Activated naive CD8-positive, alpha-beta T cell treated with anti-CD3 and anti-CD28 coated beads, Interleukin-2, amount 50 U/mL, for 24 hours (primary cell): ENCODE results near the gene GRB10.
"Not testable (repeated sequence)": the region's sequence is repeated elsewhere in the genome, so short reads cannot be mapped to it uniquely, and the experiment has no call there.

Experiments used
- ATAC-seq: fragments of 150-1000 bp; cut with Tn5 transposase; one replicate; pipeline ENCODE4 v1.10.0; 2021
- DNase-seq: peaks from one replicate; pipeline ENCODE4 v3.0.0; 2021
- H3K27ac Mint-ChIP-seq: one replicate; pipeline ENCODE4 v1.8.0; 2021; ENCODE audit warnings: mild to moderate bottlenecking, mixed read lengths
- H3K27me3 Mint-ChIP-seq: one replicate; pipeline ENCODE4 v1.8.0; 2021; ENCODE audit warnings: mixed read lengths
- H3K36me3 Mint-ChIP-seq: one replicate; pipeline ENCODE4 v1.8.0; 2021; ENCODE audit warnings: low read depth, mixed read lengths
- H3K4me1 Mint-ChIP-seq: one replicate; pipeline ENCODE4 v1.8.0; 2021; ENCODE audit warnings: mixed read lengths
- H3K4me3 Mint-ChIP-seq: one replicate; pipeline ENCODE4 v1.8.0; 2021; ENCODE audit warnings: mild to moderate bottlenecking, moderate library complexity, mixed read lengths
- H3K9me3 Mint-ChIP-seq: one replicate; pipeline ENCODE4 v1.8.0; 2021; ENCODE audit warnings: mixed read lengths

Gene GRB10

DNA sequence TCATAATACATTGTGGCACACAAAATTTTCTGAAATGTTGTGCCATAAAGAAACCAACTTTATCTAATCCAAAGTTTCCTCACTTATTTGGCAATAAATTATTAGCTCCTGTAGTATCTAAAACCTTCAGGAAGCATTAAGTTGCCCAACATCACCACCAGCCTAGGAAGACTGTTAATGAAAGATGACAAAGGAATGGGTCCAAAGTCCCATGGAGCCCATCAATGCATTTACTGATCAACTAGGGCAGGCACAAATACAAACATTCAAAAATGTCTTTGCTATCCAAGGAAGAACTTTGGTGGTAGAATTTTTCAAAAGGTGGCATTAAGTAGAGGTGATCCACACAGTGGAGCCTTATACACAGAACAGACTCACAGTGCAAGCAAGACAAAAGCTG is 4.5 kb downstream of the GRB10 start:
- peaks cover 24% of the 10 kb centered on the region for H3K27me3 Mint-ChIP-seq
- ATAC-seq (no peak), DNase-seq (no peak)
- H3K27ac Mint-ChIP-seq = no peak overlapping the region
- H3K4me1 Mint-ChIP-seq = peaks cover 12% of the 10 kb centered on the region
- H3K36me3 Mint-ChIP-seq = no peaks in the 10 kb centered on the region
- no peak overlapping the region for H3K4me3 Mint-ChIP-seq
- peaks cover 3% of the 10 kb centered on the region for H3K9me3 Mint-ChIP-seq

DNA sequence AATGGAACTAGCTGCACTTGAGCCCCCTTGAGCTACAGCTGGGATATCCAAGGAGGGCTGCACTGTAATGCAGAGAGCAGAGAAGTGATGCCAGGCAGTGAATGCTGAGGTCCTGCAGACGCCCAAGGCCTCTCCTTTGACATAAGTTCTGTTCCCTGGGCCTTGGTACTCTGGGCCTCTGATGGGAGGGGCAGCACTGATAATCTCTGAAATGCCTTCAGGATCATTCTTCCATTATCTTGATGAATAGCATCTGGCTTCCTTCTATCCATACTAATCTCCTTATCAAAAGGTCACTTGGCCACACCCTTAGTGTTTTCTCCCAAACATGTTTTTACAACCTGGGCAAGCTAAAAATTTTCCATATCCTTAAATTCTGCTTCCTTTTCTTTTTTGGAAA is 6.9 kb downstream of the GRB10 start:
- Mint-ChIP-seq H3K27ac (no peak overlapping the region), H3K4me3 (no peak overlapping the region), H3K36me3 (no peaks in the 10 kb centered on the region), H3K9me3 (peaks cover 3% of the 10 kb centered on the region), H3K27me3 (peaks cover 12% of the 10 kb centered on the region), H3K4me1 (peaks cover under 1% of the 10 kb centered on the region)
- DNase-seq (no peak), ATAC-seq (no peak)

DNA sequence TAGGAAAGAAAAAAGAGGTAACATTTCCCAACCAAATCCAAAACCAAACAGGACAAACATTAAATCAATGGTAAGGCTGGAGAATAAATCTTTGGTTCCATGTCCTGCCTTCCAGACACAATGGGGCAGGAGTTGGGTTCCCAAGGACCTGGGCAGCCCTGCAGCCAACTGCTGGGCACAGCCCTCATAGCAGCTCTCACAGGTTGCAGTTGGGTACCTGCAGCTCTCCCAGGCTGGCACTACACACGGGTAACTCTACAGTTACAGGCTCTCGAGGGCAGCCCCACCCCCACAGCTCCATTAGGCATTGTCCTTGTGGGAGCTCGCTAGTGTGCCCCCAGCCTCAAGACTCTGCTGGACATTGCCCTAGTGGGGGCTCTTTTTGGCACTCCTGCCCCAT is 7.5 kb downstream of the GRB10 start:
- Mint-ChIP-seq H3K36me3 (no peaks in the 10 kb centered on the region), H3K4me3 (no peak overlapping the region), H3K27ac (no peak overlapping the region), H3K4me1 (no peaks in the 10 kb centered on the region), H3K27me3 (peaks cover 11% of the 10 kb centered on the region), H3K9me3 (peaks cover 3% of the 10 kb centered on the region)
- ATAC-seq (no peak), DNase-seq (no peak)

DNA sequence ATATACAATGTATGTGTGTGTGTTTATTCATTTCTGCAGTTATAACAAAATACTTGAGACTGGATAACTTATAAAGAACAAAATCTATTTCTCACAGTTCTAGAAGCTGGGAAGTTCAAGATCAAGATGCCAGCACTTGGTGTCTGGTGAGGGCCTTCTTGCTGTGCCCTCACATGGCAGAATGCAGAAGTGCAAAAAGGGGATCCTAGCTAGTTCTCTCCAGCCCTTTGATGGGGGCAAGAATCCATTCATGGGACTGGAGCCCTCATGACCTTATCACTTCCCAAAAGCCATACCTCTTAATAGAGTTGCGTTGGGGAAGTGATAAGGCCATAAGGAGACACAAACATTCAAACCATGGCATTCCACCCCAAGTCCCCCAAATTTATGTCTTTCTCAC is 8.4 kb downstream of the GRB10 start:
- ATAC-seq (no peak), DNase-seq (no peak)

DNA sequence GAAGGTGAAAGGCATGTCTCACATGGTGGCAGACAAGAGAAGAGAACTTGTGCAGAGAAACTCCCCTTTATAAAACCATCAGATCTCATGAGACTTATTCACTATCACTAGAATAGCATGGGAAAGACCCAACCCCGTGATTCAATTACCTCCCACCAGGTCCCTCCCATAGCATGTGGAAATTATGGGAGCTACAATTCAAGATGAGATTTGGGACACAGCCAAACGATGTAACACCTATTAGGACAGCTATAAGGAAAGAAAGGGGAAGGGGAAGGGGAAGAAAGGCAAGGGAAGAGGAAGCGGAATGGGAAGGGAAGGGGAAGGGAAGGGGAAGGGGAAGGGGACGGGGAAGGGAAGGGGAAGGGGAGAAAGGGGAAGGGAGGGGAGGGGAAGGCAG is 9.6 kb downstream of the GRB10 start:
- H3K27ac Mint-ChIP-seq, H3K4me3 Mint-ChIP-seq, DNase-seq, H3K4me1 Mint-ChIP-seq, H3K9me3 Mint-ChIP-seq, ATAC-seq, H3K27me3 Mint-ChIP-seq, H3K36me3 Mint-ChIP-seq: not testable (repeated sequence)

More for the DNA sequence above, 8.4 kb downstream of the GRB10 start:
- H3K4me1 Mint-ChIP-seq = no peaks in the 10 kb centered on the region
- peaks cover 3% of the 10 kb centered on the region for H3K27me3 Mint-ChIP-seq
- H3K9me3 Mint-ChIP-seq = peaks cover 3% of the 10 kb centered on the region
- H3K4me3 Mint-ChIP-seq = no peak overlapping the region
- H3K27ac Mint-ChIP-seq = no peak overlapping the region
- no peaks in the 10 kb centered on the region for H3K36me3 Mint-ChIP-seq

DNA sequence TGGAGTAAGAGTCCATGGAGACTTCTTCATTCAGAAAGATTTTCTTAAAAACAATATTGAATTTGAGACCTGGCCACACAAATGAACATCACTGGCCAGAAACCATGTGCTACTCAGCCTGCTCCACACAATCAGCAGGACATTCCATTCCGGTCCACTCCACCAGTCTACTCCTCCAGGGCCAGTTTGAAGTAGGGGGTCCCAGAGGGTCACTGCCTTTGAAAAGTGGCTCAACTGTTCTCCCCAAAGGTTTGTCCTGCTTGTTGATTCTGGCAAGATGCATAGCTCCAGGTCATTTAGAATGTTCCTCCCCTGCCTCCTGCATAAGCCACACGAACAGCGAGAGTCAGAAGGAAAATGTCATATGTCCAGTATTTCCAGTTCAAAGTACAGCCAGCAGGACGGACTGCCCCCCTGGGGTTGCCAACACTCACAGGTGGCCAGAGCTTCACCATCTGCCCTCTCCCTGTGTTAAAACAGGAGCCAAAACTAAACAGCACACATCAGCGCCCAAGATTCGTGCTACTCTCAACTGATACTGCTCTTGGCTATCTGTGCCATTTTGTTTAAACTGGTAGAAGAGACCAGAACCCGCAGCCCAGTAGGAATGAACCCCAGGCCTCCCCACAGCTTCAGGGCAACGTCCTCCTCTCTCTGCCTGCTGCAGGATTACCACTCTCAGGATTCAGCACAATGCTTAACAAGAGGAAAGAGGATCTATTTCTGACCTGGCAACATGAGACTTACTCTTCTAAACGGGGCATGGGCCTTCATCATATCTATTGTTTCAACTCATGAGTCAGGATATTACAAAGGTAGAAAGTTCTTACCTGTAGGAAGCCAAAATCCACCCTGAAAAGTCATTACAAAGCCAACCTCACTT is 11.3 kb downstream of the GRB10 start:
- no peak overlapping the region for H3K4me3 Mint-ChIP-seq
- DNase-seq (no peak), ATAC-seq (no peak)
- no peak overlapping the region for H3K27ac Mint-ChIP-seq
- no peaks in the 10 kb centered on the region for H3K27me3 Mint-ChIP-seq
- H3K4me1 Mint-ChIP-seq = peaks cover 1% of the 10 kb centered on the region
- no peaks in the 10 kb centered on the region for H3K36me3 Mint-ChIP-seq
- H3K9me3 Mint-ChIP-seq = peaks cover 3% of the 10 kb centered on the region

DNA sequence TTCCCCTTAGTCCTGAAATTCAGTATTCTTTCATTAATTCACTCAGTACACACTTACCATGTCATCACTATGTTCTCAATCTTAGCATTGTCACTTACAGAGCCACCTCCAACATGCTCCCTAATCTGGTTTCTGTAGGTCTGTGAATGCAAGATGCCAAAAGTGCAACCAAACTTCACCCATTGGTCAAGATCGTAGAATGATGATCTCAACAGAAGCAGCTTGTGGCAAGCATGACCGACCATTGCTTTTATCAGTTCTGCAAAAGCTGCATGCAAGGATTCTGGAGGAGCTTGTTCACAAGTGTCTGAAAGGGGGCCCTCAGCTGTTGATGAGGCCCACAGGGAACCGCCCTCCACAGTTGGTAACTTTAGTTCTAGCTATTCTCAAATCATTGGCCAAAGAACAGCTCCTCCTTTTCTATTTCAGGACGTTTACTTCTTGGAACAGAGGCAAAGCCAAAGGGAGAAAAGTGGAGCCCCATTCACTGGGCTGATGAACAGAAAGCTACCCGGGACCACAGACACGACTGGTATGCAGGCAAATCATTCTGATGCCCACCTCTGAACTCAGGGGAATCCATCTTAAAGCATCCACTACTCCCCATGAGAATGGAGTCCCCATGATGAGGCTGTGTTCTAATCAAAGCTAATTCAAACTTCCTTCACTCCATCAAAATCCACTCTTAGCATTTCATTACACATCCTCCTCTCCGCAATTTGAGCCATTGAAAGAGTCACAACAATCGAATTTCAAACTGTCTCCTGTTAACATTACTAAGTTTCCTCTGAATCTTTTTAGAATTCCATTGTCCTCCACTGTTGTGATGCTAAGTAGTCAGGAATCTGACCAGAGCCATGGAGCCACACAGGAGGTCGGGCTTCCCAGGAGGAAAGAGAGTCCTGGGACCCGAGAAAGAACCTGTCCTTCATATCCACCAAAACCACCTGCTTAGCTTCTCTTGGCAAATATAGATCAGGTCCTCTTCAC is 13.9 kb downstream of the GRB10 start:
- H3K36me3 Mint-ChIP-seq = no peaks in the 10 kb centered on the region
- H3K27ac Mint-ChIP-seq = no peak overlapping the region
- no peak for DNase-seq
- H3K4me1 Mint-ChIP-seq = peaks cover 1% of the 10 kb centered on the region
- peaks cover 1% of the 10 kb centered on the region for H3K9me3 Mint-ChIP-seq
- no peak overlapping the region for H3K4me3 Mint-ChIP-seq
- H3K27me3 Mint-ChIP-seq = peaks cover 1% of the 10 kb centered on the region
- ATAC-seq = no peak

DNA sequence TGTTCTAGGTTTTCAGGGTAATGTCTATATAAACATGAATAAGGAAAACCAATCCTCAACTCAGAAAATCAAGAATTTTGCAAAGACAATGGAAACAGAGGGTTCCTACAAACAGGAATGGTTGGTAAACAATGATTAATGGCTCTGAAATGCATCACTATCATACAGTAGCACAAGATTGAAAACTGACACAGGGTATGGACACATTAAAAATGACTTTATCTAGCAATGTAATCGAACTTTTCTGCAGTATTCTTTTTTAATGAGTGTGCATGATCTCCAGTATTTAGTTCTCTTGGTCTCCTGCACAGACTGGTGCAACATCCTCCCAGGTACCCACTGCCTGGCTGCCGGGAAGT is 15.9 kb downstream of the GRB10 start:
- no peak for DNase-seq
- Mint-ChIP-seq H3K9me3 (peaks cover 8% of the 10 kb centered on the region), H3K4me1 (peaks cover 4% of the 10 kb centered on the region), H3K27ac (no peak overlapping the region), H3K36me3 (no peaks in the 10 kb centered on the region), H3K27me3 (peaks cover 1% of the 10 kb centered on the region), H3K4me3 (no peak overlapping the region)
- ATAC-seq = no peak

DNA sequence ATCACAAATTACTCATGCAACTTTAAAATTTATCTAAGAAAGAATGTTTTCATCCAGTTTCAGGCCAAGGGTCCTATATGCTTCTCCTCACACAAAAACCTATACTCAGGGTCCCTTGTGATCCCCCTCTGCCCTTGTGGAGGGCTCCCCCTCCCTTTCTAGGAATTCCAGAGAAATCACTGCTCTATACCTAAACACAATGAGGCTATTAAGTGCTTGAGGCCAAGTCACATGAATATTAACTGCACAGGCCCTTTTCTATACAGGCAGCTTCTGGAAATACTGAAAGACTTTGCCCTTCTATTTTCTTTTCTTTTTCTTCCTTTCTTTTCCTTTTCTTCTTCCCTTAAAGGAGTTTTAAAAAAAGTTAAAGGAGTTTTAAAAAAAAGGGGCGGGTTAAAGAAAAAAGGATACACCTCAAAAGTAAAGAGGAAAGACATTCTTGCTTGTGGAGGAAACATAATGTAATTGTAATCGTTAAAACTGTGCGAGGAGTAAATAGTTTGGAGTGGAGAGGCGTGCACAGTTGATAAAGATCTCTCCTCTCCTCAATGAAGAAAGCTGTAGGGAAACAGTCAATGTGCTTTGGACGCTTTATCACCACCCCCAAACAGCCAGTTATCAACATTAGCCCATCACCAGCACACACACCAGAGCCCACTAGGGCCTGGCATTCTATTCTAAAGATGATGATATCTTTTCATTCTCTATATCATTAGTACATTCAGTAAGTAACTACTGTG is 16.4 kb downstream of the GRB10 start:
- H3K36me3 Mint-ChIP-seq = no peaks in the 10 kb centered on the region
- H3K9me3 Mint-ChIP-seq = peaks cover 8% of the 10 kb centered on the region
- H3K27me3 Mint-ChIP-seq = peaks cover 1% of the 10 kb centered on the region
- ATAC-seq (no peak), DNase-seq (no peak)
- H3K27ac Mint-ChIP-seq = no peak overlapping the region
- H3K4me3 Mint-ChIP-seq = no peak overlapping the region
- peaks cover 10% of the 10 kb centered on the region for H3K4me1 Mint-ChIP-seq

DNA sequence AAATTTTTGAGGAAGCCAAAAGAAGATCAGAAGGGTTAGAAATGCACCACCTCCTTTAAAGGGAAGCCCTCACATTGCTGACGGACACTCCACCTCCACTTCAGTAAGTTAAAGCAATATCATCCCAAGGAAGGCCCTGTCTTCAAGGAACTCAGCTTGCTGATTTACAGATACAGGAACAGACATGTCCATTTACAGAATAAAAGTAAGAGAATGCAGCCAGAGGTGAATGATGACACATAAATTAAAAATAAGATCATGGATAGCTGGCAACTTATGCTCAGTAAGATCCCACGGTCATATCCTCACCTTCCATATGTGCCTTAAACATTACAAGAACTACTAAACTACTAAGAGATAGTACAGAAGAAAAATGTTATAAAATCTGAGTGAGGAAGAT is 20.4 kb downstream of the GRB10 start:
- no peak overlapping the region for H3K27ac Mint-ChIP-seq
- no peak for DNase-seq
- no peak overlapping the region for H3K4me3 Mint-ChIP-seq
- ATAC-seq = no peak
- peaks cover 12% of the 10 kb centered on the region for H3K4me1 Mint-ChIP-seq
- H3K9me3 Mint-ChIP-seq = peaks cover 8% of the 10 kb centered on the region
- H3K36me3 Mint-ChIP-seq = no peaks in the 10 kb centered on the region
- peaks cover 1% of the 10 kb centered on the region for H3K27me3 Mint-ChIP-seq

DNA sequence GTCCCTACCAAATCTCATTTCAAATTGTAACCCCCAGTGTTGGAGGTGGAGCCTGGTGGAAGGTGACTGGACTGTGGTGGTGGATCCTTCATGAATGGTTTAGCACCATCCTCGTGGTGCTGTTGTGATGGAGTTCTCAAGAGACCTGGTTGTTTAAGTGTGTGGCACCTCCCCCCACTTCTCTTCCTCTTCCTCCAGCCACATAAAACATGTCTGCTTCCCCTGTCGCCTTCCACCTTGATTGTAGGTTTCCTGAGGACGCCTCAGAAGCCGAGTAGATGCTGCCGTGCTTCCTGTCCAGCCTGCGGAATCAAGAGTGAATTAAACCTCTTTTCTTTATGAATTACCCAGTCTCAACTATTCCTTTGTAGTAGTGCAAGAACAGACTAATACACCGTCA is 21.0 kb downstream of the GRB10 start:
- DNase-seq (no peak), ATAC-seq (no peak)
- no peaks in the 10 kb centered on the region for H3K36me3 Mint-ChIP-seq
- H3K27me3 Mint-ChIP-seq = peaks cover 1% of the 10 kb centered on the region
- no peak overlapping the region for H3K27ac Mint-ChIP-seq
- no peak overlapping the region for H3K4me3 Mint-ChIP-seq
- peaks cover 8% of the 10 kb centered on the region for H3K9me3 Mint-ChIP-seq
- H3K4me1 Mint-ChIP-seq = peaks cover 12% of the 10 kb centered on the region

DNA sequence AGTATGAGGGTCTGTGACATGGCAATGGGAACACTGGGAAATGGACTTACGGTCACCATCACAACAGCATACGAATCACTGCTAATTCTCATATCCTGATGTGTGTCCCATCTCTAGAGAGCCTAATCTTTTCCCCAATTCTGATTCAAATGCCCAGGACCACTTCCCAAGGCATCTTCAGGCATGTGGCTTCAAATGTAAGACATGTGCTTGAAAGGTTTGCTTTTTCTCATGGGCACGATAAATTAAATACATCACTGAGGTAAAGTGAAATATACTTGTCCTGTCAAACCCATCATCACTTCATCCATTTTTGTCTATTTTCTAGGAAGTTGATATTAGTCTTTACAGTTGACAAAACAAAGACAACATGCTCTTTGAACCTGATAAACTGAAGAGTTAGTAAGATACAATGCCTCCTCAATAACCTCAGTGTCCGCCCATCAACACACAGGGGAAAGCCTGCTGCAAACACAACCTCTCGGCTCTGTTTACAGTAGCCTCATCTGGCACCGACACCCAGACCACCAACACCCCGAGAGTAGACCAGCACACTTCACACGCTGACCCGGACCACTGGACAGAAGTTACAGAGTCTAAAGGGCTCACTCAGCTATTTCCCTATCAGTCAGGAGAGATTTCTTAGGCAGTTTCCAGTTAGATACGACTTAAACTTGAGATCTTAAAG is 24.8 kb downstream of the GRB10 start:
- Mint-ChIP-seq H3K27ac (no peak overlapping the region), H3K27me3 (no peaks in the 10 kb centered on the region), H3K4me3 (no peak overlapping the region), H3K4me1 (peaks cover 18% of the 10 kb centered on the region), H3K36me3 (no peaks in the 10 kb centered on the region), H3K9me3 (peaks cover 8% of the 10 kb centered on the region)
- DNase-seq = no peak
- ATAC-seq = no peak

DNA sequence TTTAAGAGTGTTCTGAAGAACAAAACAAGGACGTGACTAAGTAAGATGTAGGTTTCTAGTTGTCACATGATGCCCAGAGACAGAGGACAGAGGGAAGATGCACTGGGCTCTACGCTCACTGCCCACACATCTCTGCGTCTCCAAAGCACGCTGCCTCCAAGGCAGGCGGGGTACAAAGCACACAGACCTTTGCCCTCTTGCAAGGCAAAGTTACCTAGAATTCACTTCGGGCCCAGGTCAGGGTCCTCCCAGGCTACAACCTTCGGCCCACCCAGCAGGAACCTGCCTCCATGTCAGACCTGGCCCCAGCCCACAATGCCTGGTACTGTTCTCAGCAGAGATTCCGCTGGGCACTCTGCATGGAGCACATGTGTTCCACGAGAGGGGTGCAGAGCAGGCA is 26.5 kb downstream of the GRB10 start:
- Mint-ChIP-seq H3K9me3 (no peaks in the 10 kb centered on the region), H3K36me3 (no peaks in the 10 kb centered on the region), H3K27ac (no peak overlapping the region), H3K27me3 (no peaks in the 10 kb centered on the region), H3K4me3 (no peak overlapping the region), H3K4me1 (peaks cover 8% of the 10 kb centered on the region)
- ATAC-seq (no peak), DNase-seq (no peak)

DNA sequence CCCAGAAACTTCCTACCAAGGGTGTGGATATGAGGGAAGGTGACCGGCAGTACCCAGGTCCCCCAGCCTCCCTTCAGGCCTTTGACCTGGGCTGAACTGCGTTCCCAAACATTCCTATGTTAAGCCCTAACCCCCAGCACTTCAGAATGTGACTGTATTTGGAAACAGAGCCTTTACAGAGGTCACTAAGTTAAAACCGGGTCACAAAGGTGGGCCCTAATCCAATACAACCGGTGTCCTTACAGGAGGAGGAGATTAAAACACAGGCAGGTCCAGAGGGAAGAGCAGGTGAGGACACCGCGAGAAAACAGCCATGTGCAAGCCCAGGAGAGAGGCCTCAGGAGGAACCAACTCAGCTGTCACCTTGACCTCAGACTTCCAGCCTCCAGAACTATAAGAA is 28.0 kb downstream of the GRB10 start:
- no peaks in the 10 kb centered on the region for H3K36me3 Mint-ChIP-seq
- H3K9me3 Mint-ChIP-seq = no peaks in the 10 kb centered on the region
- H3K27me3 Mint-ChIP-seq = no peaks in the 10 kb centered on the region
- peaks cover 6% of the 10 kb centered on the region for H3K4me1 Mint-ChIP-seq
- DNase-seq (no peak), ATAC-seq (no peak)
- H3K27ac Mint-ChIP-seq = no peak overlapping the region
- H3K4me3 Mint-ChIP-seq = no peak overlapping the region
